T-helper 2 cell treated with Interferon-gamma antibody and Interleukin-4, amounts not matched to agents 5 μg/mL and 100 μg/mL, for 36 hours (primary cell): Measurements from ENCODE around the gene GPBP1L1.
"Not testable (repeated sequence)": the region's sequence is repeated elsewhere in the genome, so short reads cannot be mapped to it uniquely, and the experiment has no call there.

Experiments used
- DNase-seq: peaks from one replicate; pipeline ENCODE4 v3.0.0; 2021; ENCODE audit warnings: low spot score
- H3K27ac Mint-ChIP-seq: one replicate; pipeline ENCODE4 v1.8.0; 2021; ENCODE audit warnings: mild to moderate bottlenecking, mixed read lengths
- H3K27me3 Mint-ChIP-seq: one replicate; pipeline ENCODE4 v1.8.0; 2021; ENCODE audit warnings: low read depth, mixed read lengths
- H3K36me3 Mint-ChIP-seq: one replicate; pipeline ENCODE4 v1.8.0; 2021; ENCODE audit warnings: low read depth, mixed read lengths
- H3K4me1 Mint-ChIP-seq: one replicate; pipeline ENCODE4 v1.8.0; 2021; ENCODE audit warnings: low read depth, mixed read lengths
- H3K4me3 Mint-ChIP-seq: one replicate; pipeline ENCODE4 v1.8.0; 2022; ENCODE audit warnings: mild to moderate bottlenecking, moderate library complexity, mixed read lengths
- H3K9me3 Mint-ChIP-seq: one replicate; pipeline ENCODE4 v1.8.0; 2021; ENCODE audit warnings: mixed read lengths

Gene GPBP1L1

GRCh38 chr1:45610589-45611226, 75.6 kb downstream of the GPBP1L1 start:
- no peak overlapping the region for H3K4me3 Mint-ChIP-seq
- no peaks in the 10 kb centered on the region for H3K27me3 Mint-ChIP-seq
- peaks cover 63% of the 10 kb centered on the region for H3K36me3 Mint-ChIP-seq
- no peak overlapping the region for H3K27ac Mint-ChIP-seq
- DNase-seq, result no peak
- H3K4me1 Mint-ChIP-seq, result peaks cover 14% of the 10 kb centered on the region
- no peaks in the 10 kb centered on the region for H3K9me3 Mint-ChIP-seq

GRCh38 chr1:45608175-45609156, 77.9 kb downstream of the GPBP1L1 start:
- Mint-ChIP-seq H3K9me3 (no peaks in the 10 kb centered on the region), H3K27me3 (no peaks in the 10 kb centered on the region), H3K4me3 (no peak overlapping the region), H3K36me3 (peaks cover 51% of the 10 kb centered on the region), H3K27ac (peak overlapping the region; percentile 16), H3K4me1 (peaks cover 17% of the 10 kb centered on the region)
- DNase-seq, result no peak

- no peaks in the 10 kb centered on the region for H3K27me3 Mint-ChIP-seq
- H3K4me3 Mint-ChIP-seq, result no peak overlapping the region
- H3K27ac Mint-ChIP-seq, result peak overlapping the region; percentile 74
- H3K4me1 Mint-ChIP-seq, result peaks cover 17% of the 10 kb centered on the region
- peaks cover 48% of the 10 kb centered on the region for H3K36me3 Mint-ChIP-seq
- H3K9me3 Mint-ChIP-seq, result no peaks in the 10 kb centered on the region
- no peak for DNase-seq
These were observed 78.8 kb downstream of the GPBP1L1 start for GRCh38 chr1:45607404-45608074.

- H3K4me3 Mint-ChIP-seq, result no peak overlapping the region
- no peaks in the 10 kb centered on the region for H3K27me3 Mint-ChIP-seq
- H3K27ac Mint-ChIP-seq, result no peak overlapping the region
- peaks cover 33% of the 10 kb centered on the region for H3K4me1 Mint-ChIP-seq
- H3K9me3 Mint-ChIP-seq, result no peaks in the 10 kb centered on the region
- DNase-seq, result no peak
- H3K36me3 Mint-ChIP-seq, result peaks cover 39% of the 10 kb centered on the region
These were observed 82.1 kb downstream of the GPBP1L1 start for GRCh38 chr1:45604239-45604638.

- not testable (repeated sequence) for H3K4me3 Mint-ChIP-seq, H3K27ac Mint-ChIP-seq, H3K27me3 Mint-ChIP-seq, H3K9me3 Mint-ChIP-seq, DNase-seq
- Mint-ChIP-seq H3K4me1 (peaks cover 27% of the 10 kb centered on the region), H3K36me3 (peaks cover 30% of the 10 kb centered on the region)
These were observed 89.6 kb downstream of the GPBP1L1 start for GRCh38 chr1:45596765-45597164.

- H3K36me3 Mint-ChIP-seq, result peaks cover 33% of the 10 kb centered on the region
- no peak overlapping the region for H3K27ac Mint-ChIP-seq
These were observed 91.9 kb downstream of the GPBP1L1 start for GRCh38 chr1:45594412-45594811.

GRCh38 chr1:45589861-45590260, 96.5 kb downstream of the GPBP1L1 start:
- DNase-seq, result no peak
- H3K9me3 Mint-ChIP-seq, result no peaks in the 10 kb centered on the region
- peaks cover 24% of the 10 kb centered on the region for H3K4me1 Mint-ChIP-seq
- no peak overlapping the region for H3K27ac Mint-ChIP-seq
- H3K27me3 Mint-ChIP-seq, result no peaks in the 10 kb centered on the region
- peaks cover 28% of the 10 kb centered on the region for H3K36me3 Mint-ChIP-seq
- H3K4me3 Mint-ChIP-seq, result no peak overlapping the region

More at GRCh38 chr1:45594412-45594811, 91.9 kb downstream of the GPBP1L1 start:
- Mint-ChIP-seq H3K4me1 (peaks cover 14% of the 10 kb centered on the region), H3K9me3 (no peaks in the 10 kb centered on the region), H3K4me3 (no peak overlapping the region), H3K27me3 (no peaks in the 10 kb centered on the region)
- DNase-seq, result no peak

GRCh38 chr1:45586769-45587168, 99.6 kb downstream of the GPBP1L1 start:
- peak overlapping the region; percentile 91 for H3K4me3 Mint-ChIP-seq
- H3K27ac Mint-ChIP-seq, result peak overlapping the region; percentile 89
- H3K27me3 Mint-ChIP-seq, result no peaks in the 10 kb centered on the region
- peaks cover 26% of the 10 kb centered on the region for H3K4me1 Mint-ChIP-seq
- no peaks in the 10 kb centered on the region for H3K9me3 Mint-ChIP-seq
- DNase-seq, result no peak
- H3K36me3 Mint-ChIP-seq, result peaks cover 25% of the 10 kb centered on the region

GRCh38 chr1:45585496-45586075, 100.7 kb downstream of the GPBP1L1 start:
- H3K27ac Mint-ChIP-seq, result peak overlapping the region; percentile 99
- peaks cover 24% of the 10 kb centered on the region for H3K4me1 Mint-ChIP-seq
- peak overlapping the region; percentile 91 for H3K4me3 Mint-ChIP-seq

GRCh38 chr1:45585110-45585426, 101.3 kb downstream of the GPBP1L1 start:
- no peaks in the 10 kb centered on the region for H3K9me3 Mint-ChIP-seq

More at GRCh38 chr1:45585496-45586075, 100.7 kb downstream of the GPBP1L1 start:
- Mint-ChIP-seq H3K36me3 (peaks cover 20% of the 10 kb centered on the region), H3K27me3 (no peaks in the 10 kb centered on the region), H3K9me3 (no peaks in the 10 kb centered on the region)
- DNase-seq, result no peak

GRCh38 chr1:45584351-45585109, 101.8 kb downstream of the GPBP1L1 start:
- DNase-seq, result peak; percentile 84
- Mint-ChIP-seq H3K4me3 (peak overlapping the region; percentile 91), H3K27ac (peak overlapping the region; percentile 99), H3K4me1 (peaks cover 24% of the 10 kb centered on the region), H3K27me3 (no peaks in the 10 kb centered on the region), H3K9me3 (no peaks in the 10 kb centered on the region), H3K36me3 (peaks cover 20% of the 10 kb centered on the region)

More at GRCh38 chr1:45585110-45585426, 101.3 kb downstream of the GPBP1L1 start:
- H3K27me3 Mint-ChIP-seq, result no peaks in the 10 kb centered on the region
- peak overlapping the region; percentile 99 for H3K27ac Mint-ChIP-seq
- H3K4me3 Mint-ChIP-seq, result peak overlapping the region; percentile 91
- peaks cover 20% of the 10 kb centered on the region for H3K36me3 Mint-ChIP-seq
- H3K4me1 Mint-ChIP-seq, result peaks cover 24% of the 10 kb centered on the region
- DNase-seq, result no peak

- H3K27me3 Mint-ChIP-seq, result no peaks in the 10 kb centered on the region
- peaks cover 20% of the 10 kb centered on the region for H3K36me3 Mint-ChIP-seq
- H3K27ac Mint-ChIP-seq, result peak within 1 kb of the TSS; percentile 99
- H3K9me3 Mint-ChIP-seq, result no peaks in the 10 kb centered on the region
- peak; percentile 89 for DNase-seq
- H3K4me3 Mint-ChIP-seq, result peak within 1 kb of the TSS; percentile 91
- peaks cover 22% of the 10 kb centered on the region for H3K4me1 Mint-ChIP-seq
These were observed 102.5 kb downstream of the GPBP1L1 start, which contains the start of gene NASP for GRCh38 chr1:45583666-45584350. Gene NASP, plus strand, starts transcription at chr1:45584041. Its CDS starts 106 bp downstream, at chr1:45584147.
